Trophoblast cell (in vitro differentiated cells and primary cell): ENCODE measurements around the gene SLC4A11.

Experiments used
- DNase-seq, 2 donors: peaks; one replicate each; pipeline ENCODE4 v3.0.0-alpha.2; 2016
- H2AFZ ChIP-seq: 2 replicates; pipeline ENCODE4 v1.6.1; 2013; ENCODE audit warnings: low read length, moderate library complexity, mild to moderate bottlenecking; ENCODE audit not compliant: insufficient read depth, poor library complexity
- H2AK5ac ChIP-seq: 2 replicates; pipeline ENCODE4 v1.6.1; 2013; ENCODE audit warnings: mild to moderate bottlenecking, low read length
- H2BK120ac ChIP-seq: 2 replicates; pipeline ENCODE4 v1.6.1; 2013; ENCODE audit warnings: low read length, mild to moderate bottlenecking, moderate library complexity; ENCODE audit not compliant: insufficient read depth, poor library complexity
- H2BK12ac ChIP-seq: 2 replicates; pipeline ENCODE4 v1.6.1; 2013; ENCODE audit warnings: mild to moderate bottlenecking, low read length, moderate library complexity
- H2BK5ac ChIP-seq: 2 replicates; pipeline ENCODE4 v1.6.1; 2013; ENCODE audit warnings: low read length, low read depth, moderate library complexity, mild to moderate bottlenecking; ENCODE audit not compliant: poor library complexity
- H3K14ac ChIP-seq: 2 replicates; pipeline ENCODE4 v1.6.1; 2013; ENCODE audit warnings: mild to moderate bottlenecking, low read length
- H3K18ac ChIP-seq: 2 replicates; pipeline ENCODE4 v1.6.1; 2013; ENCODE audit warnings: mild to moderate bottlenecking, low read length
- H3K23ac ChIP-seq: 2 replicates; pipeline ENCODE4 v1.6.1; 2013; ENCODE audit warnings: low read length
- H3K27ac ChIP-seq: 2 replicates; pipeline ENCODE4 v1.5.1; 2013; ENCODE audit warnings: low read depth, mild to moderate bottlenecking, inconsistent platforms, low read length, moderate library complexity
- H3K27me3 ChIP-seq: 2 replicates; pipeline ENCODE4 v1.6.1; 2013; ENCODE audit warnings: inconsistent platforms, mild to moderate bottlenecking, low read length, moderate library complexity; ENCODE audit not compliant: insufficient read depth
- H3K36me3 ChIP-seq, 2 experiments: 1 replicate in 1 of 2; 2 replicates in 1 of 2; pipeline ENCODE4 v1.6.1; 2013; ENCODE audit warnings: low read length in 2 of 2, mild to moderate bottlenecking in 2 of 2, moderate library complexity in 1 of 2; ENCODE audit not compliant: insufficient read depth in 2 of 2, control insufficient read depth in 1 of 2
- H3K4ac ChIP-seq: 2 replicates; pipeline ENCODE4 v1.6.1; 2013; ENCODE audit warnings: low read depth, mild to moderate bottlenecking, low read length, moderate library complexity
- H3K4me1 ChIP-seq, 2 experiments: 1 replicate in 1 of 2; 2 replicates in 1 of 2; pipeline ENCODE4 v1.6.1; 2013; ENCODE audit warnings: low read length in 2 of 2, mild to moderate bottlenecking in 2 of 2, moderate library complexity in 1 of 2; ENCODE audit not compliant: insufficient read depth in 2 of 2, control insufficient read depth in 1 of 2
- H3K4me2 ChIP-seq: 2 replicates; pipeline ENCODE4 v1.6.1; 2013; ENCODE audit warnings: inconsistent platforms, mild to moderate bottlenecking, low read length, moderate library complexity
- H3K4me3 ChIP-seq: 2 replicates; pipeline ENCODE4 v1.5.1; 2013; ENCODE audit warnings: mild to moderate bottlenecking, low read depth, low read length, inconsistent platforms
- H3K79me1 ChIP-seq: one replicate; pipeline ENCODE4 v1.6.1; 2013; ENCODE audit warnings: low read length
- H3K79me2 ChIP-seq: 2 replicates; pipeline ENCODE4 v1.6.1; 2013; ENCODE audit warnings: low read length, mild to moderate bottlenecking; ENCODE audit not compliant: control insufficient read depth, insufficient read depth, poor library complexity
- H3K9ac ChIP-seq: 2 replicates; pipeline ENCODE4 v1.6.1; 2013; ENCODE audit warnings: mild to moderate bottlenecking, low read length
- H3K9me3 ChIP-seq: 2 replicates; pipeline ENCODE4 v1.6.1; 2013; ENCODE audit warnings: low read depth, mild to moderate bottlenecking, control low read depth, inconsistent platforms, low read length; ENCODE audit not compliant: insufficient read depth
- H4K12ac ChIP-seq: 2 replicates; pipeline ENCODE4 v1.6.1; 2013; ENCODE audit warnings: low read depth, mild to moderate bottlenecking, low read length, moderate library complexity
- H4K8ac ChIP-seq: 2 replicates; pipeline ENCODE4 v1.6.1; 2013; ENCODE audit warnings: low read depth, mild to moderate bottlenecking, low read length, moderate library complexity
- H4K91ac ChIP-seq: one replicate; pipeline ENCODE4 v1.6.1; 2013; ENCODE audit warnings: low read depth, mild to moderate bottlenecking, low read length, moderate library complexity
- WGBS: extraction: QIAGEN DNeasy Blood & Tissue Kit; methylation state at CpG from one replicate; pipeline ENCODE4 v1.1.7; 2013; ENCODE audit warnings: missing lambda C conversion rate; ENCODE audit not compliant: insufficient read length, insufficient coverage; ENCODE audit errors: extremely low coverage; 5-methylcytosine and 5-hydroxymethylcytosine counted together

Gene SLC4A11

DNA sequence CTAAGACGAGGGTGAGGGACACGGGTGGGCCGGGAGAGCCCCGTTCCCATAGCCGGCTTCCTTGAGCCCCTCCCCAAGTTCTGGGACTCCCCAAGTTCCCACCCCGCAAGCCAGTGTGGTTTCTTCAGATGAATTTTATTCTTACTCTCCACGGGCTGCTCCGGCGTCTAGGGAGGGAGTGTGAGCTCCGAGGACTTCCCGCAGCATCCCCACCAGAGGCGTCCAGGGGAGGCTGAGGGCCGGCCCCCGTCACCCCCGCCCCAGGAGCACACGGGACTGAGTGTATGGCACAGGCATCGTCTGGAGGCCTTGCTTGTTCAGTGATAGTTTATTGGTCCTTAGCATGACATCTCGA is 10.0 kb upstream of the SLC4A11 start:
- Histone ChIP-seq H3K4me2 (peak overlapping the region; percentile 54), H3K4me1 (peaks cover 0 to 7% of the 10 kb centered on the region in 2 experiments), H4K8ac (no peak overlapping the region), H3K9me3 (no peaks in the 10 kb centered on the region), H2BK12ac (no peak overlapping the region), H2BK5ac (no peak overlapping the region), H3K14ac (no peak overlapping the region), H4K91ac (no peak overlapping the region), H3K18ac (no peak overlapping the region), H3K36me3 (peaks cover 11 to 12% of the 10 kb centered on the region in 2 experiments), H3K9ac (no peak overlapping the region), H2AK5ac (no peak overlapping the region), H3K79me2 (no peaks in the 10 kb centered on the region), H3K4ac (no peak overlapping the region), H3K27me3 (peaks cover 15% of the 10 kb centered on the region), H3K79me1 (no peaks in the 10 kb centered on the region), H3K4me3 (no peak overlapping the region), H3K23ac (no peak overlapping the region), H2AFZ (no peak overlapping the region), H2BK120ac (no peak overlapping the region), H3K27ac (no peak overlapping the region), H4K12ac (no peak overlapping the region)
- no CpG with 5 or more reads among the region's 18 CpGs for WGBS
- no peak for DNase-seq

- Histone ChIP-seq H3K4me2 (peak overlapping the region; percentile 54), H3K4ac (no peak overlapping the region), H4K91ac (no peak overlapping the region), H3K36me3 (peaks cover 9 to 10% of the 10 kb centered on the region in 2 experiments), H4K12ac (no peak overlapping the region), H2AK5ac (no peak overlapping the region), H3K23ac (no peak overlapping the region), H3K27ac (no peak overlapping the region), H3K27me3 (peaks cover 15% of the 10 kb centered on the region), H3K4me1 (peaks cover 0 to 7% of the 10 kb centered on the region in 2 experiments), H2BK5ac (no peak overlapping the region), H3K79me1 (no peaks in the 10 kb centered on the region), H3K14ac (no peak overlapping the region), H3K9ac (no peak overlapping the region), H2AFZ (no peak overlapping the region), H3K79me2 (no peaks in the 10 kb centered on the region), H4K8ac (no peak overlapping the region), H2BK12ac (no peak overlapping the region), H3K18ac (no peak overlapping the region), H3K9me3 (no peaks in the 10 kb centered on the region), H3K4me3 (no peak overlapping the region), H2BK120ac (no peak overlapping the region)
- WGBS, result no CpG with 5 or more reads among the region's 53 CpGs
- DNase-seq, result peak; percentile 32 to 60
These were observed 9.4 kb upstream of the SLC4A11 start for GRCh38 chr20:3248167-3248992.

DNA sequence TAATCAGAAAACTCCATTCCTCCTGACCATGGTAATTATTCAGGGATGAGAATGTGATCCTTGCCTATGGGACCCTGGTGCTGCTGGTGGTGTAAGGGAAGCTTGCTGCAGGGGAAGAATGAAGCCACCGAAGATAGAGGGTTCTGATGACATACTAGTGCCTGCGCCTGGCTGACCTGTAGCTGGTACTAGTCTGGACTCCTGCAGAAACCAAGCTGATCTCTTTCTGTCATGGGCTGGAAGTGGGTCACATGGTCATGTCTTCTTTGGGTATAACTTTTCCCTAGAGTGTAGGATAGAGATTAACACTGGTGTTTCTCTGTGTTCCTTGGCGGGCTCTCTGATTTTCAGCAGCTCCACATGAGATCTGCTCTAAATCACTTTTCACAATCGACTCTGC is 8.6 kb upstream of the SLC4A11 start:
- no peak overlapping the region for H3K18ac ChIP-seq
- no peak overlapping the region for H2BK12ac ChIP-seq
- no peaks in the 10 kb centered on the region for H3K79me2 ChIP-seq
- WGBS, result no CpG with 5 or more reads among the region's 4 CpGs
- no peak overlapping the region for H4K12ac ChIP-seq
- H4K91ac ChIP-seq, result no peak overlapping the region
- no peak overlapping the region for H2AFZ ChIP-seq
- H3K14ac ChIP-seq, result no peak overlapping the region
- no peaks in the 10 kb centered on the region for H3K79me1 ChIP-seq
- peaks cover 7% of the 10 kb centered on the region in 2 experiments for H3K36me3 ChIP-seq
- no peak overlapping the region for H2BK5ac ChIP-seq
- no peak overlapping the region for H3K4ac ChIP-seq
- peaks cover 15% of the 10 kb centered on the region for H3K27me3 ChIP-seq
- no peak overlapping the region for H3K27ac ChIP-seq
- H2BK120ac ChIP-seq, result no peak overlapping the region
- peak; percentile 72 to 78 for DNase-seq
- H3K4me3 ChIP-seq, result no peak overlapping the region
- H3K9me3 ChIP-seq, result no peaks in the 10 kb centered on the region
- no peak overlapping the region for H4K8ac ChIP-seq
- H2AK5ac ChIP-seq, result no peak overlapping the region
- H3K9ac ChIP-seq, result no peak overlapping the region
- H3K23ac ChIP-seq, result no peak overlapping the region
- peaks cover 0 to 7% of the 10 kb centered on the region in 2 experiments for H3K4me1 ChIP-seq
- H3K4me2 ChIP-seq, result no peak overlapping the region

GRCh38 chr20:3246682-3247081 is 7.7 kb upstream of the SLC4A11 start:
- Histone ChIP-seq H3K36me3 (peaks cover 2% of the 10 kb centered on the region in 2 experiments), H3K79me2 (no peaks in the 10 kb centered on the region), H2AK5ac (no peak overlapping the region), H2AFZ (no peak overlapping the region), H4K8ac (no peak overlapping the region), H4K91ac (no peak overlapping the region), H2BK12ac (no peak overlapping the region), H3K18ac (no peak overlapping the region), H3K27me3 (peaks cover 15% of the 10 kb centered on the region), H3K9me3 (no peaks in the 10 kb centered on the region), H2BK5ac (no peak overlapping the region), H2BK120ac (no peak overlapping the region), H3K79me1 (no peaks in the 10 kb centered on the region), H3K4me3 (no peak overlapping the region), H3K23ac (no peak overlapping the region), H3K27ac (no peak overlapping the region), H3K4me2 (no peak overlapping the region), H3K4me1 (peaks cover 0 to 7% of the 10 kb centered on the region in 2 experiments), H3K9ac (no peak overlapping the region), H4K12ac (no peak overlapping the region), H3K14ac (no peak overlapping the region), H3K4ac (no peak overlapping the region)
- DNase-seq, result peak in 1 of 2 donors; percentile 63
- no CpG with 5 or more reads among the region's 1 CpG for WGBS
